Activated CD8-positive, alpha-beta T cell treated with anti-CD3 and anti-CD28 coated beads, Interleukin-2, amount 10 ng/mL, durations not matched to agents 7 days and 5 days (primary cell): ENCODE data around the gene NRXN3. TPM values are rescaled to one million over a fixed set of nuclear protein-coding genes. Genes with fewer than 3 reads are reported as not detected.

ENCODE experiments used
- ATAC-seq: fragments of 150-1000 bp; cut with Tn5 transposase; one replicate; pipeline ENCODE4 v1.10.0; 2021; ENCODE audit warnings: moderate library complexity
- CTCF ChIA-PET: fragments of 350-600 bp; sonication (Branson Sonifier 250); formaldehyde crosslinking; loops from one replicate; lab custom pipeline; 2021; ENCODE audit warnings: antibody characterized with exemption; lab: Charles Lee
- POLR2A ChIA-PET: fragments of 350-600 bp; sonication (Branson Sonifier 250); formaldehyde crosslinking; loops from one replicate; lab custom pipeline; 2021; ENCODE audit warnings: antibody characterized with exemption; lab: Charles Lee
- DNase-seq: peaks from one replicate; pipeline ENCODE4 v3.0.0-alpha.2; 2020
- H3K27ac Mint-ChIP-seq: one replicate; pipeline ENCODE4 v1.8.0; 2021; ENCODE audit warnings: mild to moderate bottlenecking, mixed read lengths
- H3K27me3 Mint-ChIP-seq: one replicate; pipeline ENCODE4 v1.8.0; 2021; ENCODE audit warnings: low read depth, mixed read lengths
- H3K36me3 Mint-ChIP-seq: one replicate; pipeline ENCODE4 v1.8.0; 2021; ENCODE audit warnings: low read depth, mixed read lengths
- H3K4me1 Mint-ChIP-seq: one replicate; pipeline ENCODE4 v1.8.0; 2021; ENCODE audit warnings: low read depth, mixed read lengths
- H3K4me3 Mint-ChIP-seq: one replicate; pipeline ENCODE4 v1.8.0; 2021; ENCODE audit warnings: mild to moderate bottlenecking, mixed read lengths
- H3K9me3 Mint-ChIP-seq: one replicate; pipeline ENCODE4 v1.8.0; 2022; ENCODE audit warnings: mixed read lengths; ENCODE audit not compliant: insufficient read depth
- total RNA-seq, 2 experiments: library from RNA; stranded (reverse); gene quantifications; one replicate each; pipeline ENCODE4 v1.2.3, GENCODE V29; 2021

Gene NRXN3
- total RNA-seq, 2 experiments from 2014 or later: not detected

DNA sequence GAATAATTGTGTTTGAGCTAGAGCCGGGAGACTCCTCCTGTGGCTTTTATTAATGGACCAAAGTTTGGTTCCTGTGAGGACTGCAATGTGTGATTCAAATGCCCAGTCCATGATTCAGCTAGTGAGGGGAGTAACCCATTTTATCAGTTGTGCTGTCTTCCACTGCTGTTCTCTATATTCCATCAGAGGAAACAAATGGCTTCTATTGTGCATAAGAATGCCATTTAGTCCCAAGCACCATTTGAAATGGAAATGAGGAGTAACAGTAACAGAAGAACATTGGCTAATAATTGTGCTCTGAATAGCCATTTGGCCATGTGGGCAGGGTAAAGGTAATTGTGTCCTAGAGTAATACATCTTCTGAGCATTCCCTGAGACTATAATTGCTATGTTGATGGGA, 1398.4 kb downstream of the NRXN3 start:
- ChIA-PET POLR2A (no interaction called here), CTCF (interaction anchor here (0.6 kb wide), 1 partner anchor 1105 kb away, joined by 3 read pairs; no protein-coding TSS in a partner anchor)
- H3K27ac Mint-ChIP-seq: no peak overlapping the region

DNA sequence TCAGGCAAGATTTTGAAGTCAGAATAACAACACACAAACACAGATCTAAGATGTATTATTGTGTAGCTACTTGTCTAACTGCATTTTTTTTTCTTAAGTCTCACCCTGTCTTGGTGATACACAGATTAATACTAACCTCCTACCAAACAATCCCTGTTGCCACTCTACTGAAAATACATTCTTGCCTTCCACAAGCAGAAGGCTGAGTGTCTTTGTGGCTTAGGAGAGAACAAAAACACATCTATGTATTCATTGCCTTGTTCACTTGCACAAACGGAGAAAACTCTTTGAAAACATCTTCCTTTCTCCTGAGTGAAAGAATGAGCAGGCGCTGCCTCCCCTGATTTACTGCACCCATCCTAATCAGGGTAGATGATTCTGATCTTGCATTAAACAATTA, 1398.9 kb downstream of the NRXN3 start:
- Mint-ChIP-seq H3K36me3 (no peaks in the 10 kb centered on the region), H3K9me3 (no peaks in the 10 kb centered on the region), H3K4me3 (no peak overlapping the region), H3K27ac (no peak overlapping the region), H3K27me3 (no peaks in the 10 kb centered on the region), H3K4me1 (no peaks in the 10 kb centered on the region)
- ChIA-PET POLR2A (no interaction called here), CTCF (no interaction called here)
- no peak for ATAC-seq
- DNase-seq: no peak

More for the DNA sequence above, 1398.4 kb downstream of the NRXN3 start:
- Mint-ChIP-seq H3K4me3 (no peak overlapping the region), H3K4me1 (no peaks in the 10 kb centered on the region), H3K9me3 (no peaks in the 10 kb centered on the region), H3K36me3 (no peaks in the 10 kb centered on the region), H3K27me3 (no peaks in the 10 kb centered on the region)
- ATAC-seq (no peak), DNase-seq (no peak)

DNA sequence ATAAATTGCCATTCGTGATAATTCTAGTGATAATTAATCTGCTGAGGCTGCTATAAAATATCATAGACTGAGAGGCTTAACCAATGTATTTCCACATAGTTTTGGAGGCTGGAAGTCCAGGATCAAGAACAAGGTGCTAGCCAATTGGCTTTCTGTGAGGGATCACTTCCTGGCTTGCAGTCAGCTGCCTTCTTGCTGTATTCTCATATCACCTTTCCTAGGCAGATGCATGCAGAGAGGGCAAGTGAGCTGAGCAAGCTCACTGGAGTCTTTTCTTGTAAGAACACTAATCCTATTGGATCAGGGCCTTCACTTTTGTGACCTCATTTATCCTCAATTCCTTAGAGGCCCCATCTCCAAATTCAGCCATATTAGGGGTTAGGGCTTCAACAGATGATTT, 1400.5 kb downstream of the NRXN3 start:
- ATAC-seq (no peak), DNase-seq (no peak)
- no peak overlapping the region for H3K27ac Mint-ChIP-seq
- no peaks in the 10 kb centered on the region for H3K27me3 Mint-ChIP-seq
- ChIA-PET CTCF (no interaction called here), POLR2A (no interaction called here)
- no peak overlapping the region for H3K4me3 Mint-ChIP-seq
- no peaks in the 10 kb centered on the region for H3K36me3 Mint-ChIP-seq
- no peaks in the 10 kb centered on the region for H3K4me1 Mint-ChIP-seq
- no peaks in the 10 kb centered on the region for H3K9me3 Mint-ChIP-seq

DNA sequence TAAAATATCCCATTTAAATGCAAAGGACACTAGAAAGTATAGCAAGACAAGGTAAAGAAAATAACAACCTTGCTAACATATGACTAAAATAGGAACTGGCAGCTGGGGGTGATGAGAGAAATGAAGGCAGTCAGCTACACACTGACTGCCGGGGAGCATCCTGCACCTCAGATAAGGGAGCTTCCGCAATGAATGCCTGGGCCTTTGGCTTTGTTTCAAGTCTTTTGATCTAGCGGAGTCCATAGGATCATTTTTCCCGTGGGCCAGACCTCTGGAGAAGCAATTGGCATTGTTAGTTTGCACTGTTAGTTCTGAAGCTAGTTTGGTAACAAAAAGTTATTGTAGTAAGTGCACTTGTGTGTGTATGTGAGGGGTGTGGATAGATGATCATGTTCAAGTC, 1401.2 kb downstream of the NRXN3 start:
- POLR2A ChIA-PET: no interaction called here
- ATAC-seq (no peak), DNase-seq (no peak)
- CTCF ChIA-PET: no interaction called here
- H3K9me3 Mint-ChIP-seq: no peaks in the 10 kb centered on the region
- H3K27ac Mint-ChIP-seq: no peak overlapping the region
- H3K27me3 Mint-ChIP-seq: no peaks in the 10 kb centered on the region
- no peak overlapping the region for H3K4me3 Mint-ChIP-seq
- no peaks in the 10 kb centered on the region for H3K4me1 Mint-ChIP-seq
- no peaks in the 10 kb centered on the region for H3K36me3 Mint-ChIP-seq

DNA sequence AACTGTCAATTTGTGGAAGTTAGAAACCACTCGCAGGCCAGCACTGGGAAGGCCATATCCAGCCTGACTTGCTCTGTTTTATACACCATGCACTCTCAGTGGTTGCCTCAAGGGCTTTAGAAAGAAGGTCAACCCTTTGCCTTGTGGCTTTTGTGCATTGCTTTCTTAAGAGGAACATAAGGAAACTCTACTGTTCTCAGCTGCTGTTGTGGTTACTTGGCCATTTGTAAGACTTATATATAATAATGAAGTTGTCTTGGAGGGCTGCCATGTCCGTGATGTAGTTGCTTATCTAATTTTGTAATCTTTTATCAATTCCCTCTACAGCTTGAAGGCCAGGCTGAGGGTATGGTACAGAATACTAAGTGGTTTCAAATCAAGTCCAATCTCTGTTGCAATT, 1403.3 kb downstream of the NRXN3 start:
- CTCF ChIA-PET: no interaction called here
- no peaks in the 10 kb centered on the region for H3K27me3 Mint-ChIP-seq
- POLR2A ChIA-PET: no interaction called here
- H3K4me3 Mint-ChIP-seq: no peak overlapping the region
- H3K36me3 Mint-ChIP-seq: no peaks in the 10 kb centered on the region
- ATAC-seq (no peak), DNase-seq (no peak)
- H3K9me3 Mint-ChIP-seq: no peaks in the 10 kb centered on the region
- no peak overlapping the region for H3K27ac Mint-ChIP-seq
- no peaks in the 10 kb centered on the region for H3K4me1 Mint-ChIP-seq

DNA sequence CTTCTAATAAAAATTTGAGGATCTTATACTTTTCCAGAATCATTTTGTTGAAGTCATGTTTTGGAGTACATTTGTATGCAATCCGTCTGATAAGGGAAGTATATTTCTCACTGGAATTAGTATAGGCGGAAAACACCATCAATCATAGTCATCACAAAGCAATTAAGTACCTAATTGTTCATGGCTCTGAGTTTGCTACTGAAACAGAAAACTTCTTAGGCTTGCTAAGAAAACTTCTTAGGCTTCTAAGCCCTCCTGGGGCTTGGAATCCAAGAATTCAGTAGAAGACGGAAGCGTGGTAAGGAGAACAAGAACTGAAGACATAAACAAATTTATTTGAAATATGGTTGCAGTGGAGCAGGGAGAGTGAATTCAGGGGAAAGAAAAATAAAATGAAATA, 1404.9 kb downstream of the NRXN3 start:
- Mint-ChIP-seq H3K36me3 (no peaks in the 10 kb centered on the region), H3K4me1 (no peaks in the 10 kb centered on the region), H3K27me3 (no peaks in the 10 kb centered on the region), H3K27ac (no peak overlapping the region), H3K9me3 (no peaks in the 10 kb centered on the region), H3K4me3 (no peak overlapping the region)
- DNase-seq (no peak), ATAC-seq (no peak)
- POLR2A ChIA-PET: no interaction called here
- CTCF ChIA-PET: no interaction called here

DNA sequence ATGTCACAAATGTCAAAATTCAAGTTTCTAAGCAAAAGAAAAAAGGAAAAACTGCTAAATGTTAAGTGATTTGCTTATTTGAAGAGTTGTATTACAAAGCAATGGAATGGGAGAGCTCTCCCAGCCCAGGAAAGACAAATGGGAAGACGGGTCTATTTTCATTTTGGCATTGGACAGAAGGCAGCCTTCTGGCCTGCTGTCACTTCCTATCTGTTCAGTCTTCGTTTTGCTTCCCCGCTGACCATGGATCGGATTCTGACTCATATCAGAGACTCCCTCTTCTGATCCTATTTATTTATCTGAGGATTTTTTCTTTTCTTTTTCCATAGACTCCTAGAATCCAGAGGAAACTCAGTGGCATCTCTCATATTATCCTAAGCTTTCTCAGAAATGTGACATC, 1406.3 kb downstream of the NRXN3 start:
- no peaks in the 10 kb centered on the region for H3K36me3 Mint-ChIP-seq
- H3K27me3 Mint-ChIP-seq: no peaks in the 10 kb centered on the region
- ATAC-seq (no peak), DNase-seq (no peak)
- ChIA-PET CTCF (no interaction called here), POLR2A (no interaction called here)
- H3K9me3 Mint-ChIP-seq: no peaks in the 10 kb centered on the region
- no peak overlapping the region for H3K27ac Mint-ChIP-seq
- H3K4me3 Mint-ChIP-seq: no peak overlapping the region
- no peaks in the 10 kb centered on the region for H3K4me1 Mint-ChIP-seq

DNA sequence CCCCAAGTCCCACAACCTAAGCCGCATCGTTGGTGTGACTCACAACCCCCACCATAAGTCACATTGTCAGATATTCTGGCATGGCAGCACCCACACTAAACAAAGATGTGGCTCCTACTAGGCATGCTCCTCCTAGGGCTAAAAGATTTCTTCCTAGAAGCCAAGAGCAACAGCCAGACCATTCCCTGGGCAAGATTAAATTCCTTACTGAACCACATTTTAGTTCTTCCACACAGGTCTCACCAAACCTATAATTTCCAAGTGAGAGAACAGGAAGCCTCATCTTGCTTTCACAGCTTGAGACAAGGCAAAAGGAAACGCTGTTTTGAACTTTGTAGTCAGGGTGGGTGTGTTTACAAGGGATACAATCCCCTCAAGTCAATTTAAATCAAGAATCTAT, 1408.3 kb downstream of the NRXN3 start:
- Mint-ChIP-seq H3K9me3 (no peaks in the 10 kb centered on the region), H3K36me3 (no peaks in the 10 kb centered on the region), H3K27ac (no peak overlapping the region), H3K27me3 (no peaks in the 10 kb centered on the region), H3K4me3 (no peak overlapping the region), H3K4me1 (no peaks in the 10 kb centered on the region)
- ChIA-PET POLR2A (no interaction called here), CTCF (no interaction called here)
- no peak for ATAC-seq
- no peak for DNase-seq

DNA sequence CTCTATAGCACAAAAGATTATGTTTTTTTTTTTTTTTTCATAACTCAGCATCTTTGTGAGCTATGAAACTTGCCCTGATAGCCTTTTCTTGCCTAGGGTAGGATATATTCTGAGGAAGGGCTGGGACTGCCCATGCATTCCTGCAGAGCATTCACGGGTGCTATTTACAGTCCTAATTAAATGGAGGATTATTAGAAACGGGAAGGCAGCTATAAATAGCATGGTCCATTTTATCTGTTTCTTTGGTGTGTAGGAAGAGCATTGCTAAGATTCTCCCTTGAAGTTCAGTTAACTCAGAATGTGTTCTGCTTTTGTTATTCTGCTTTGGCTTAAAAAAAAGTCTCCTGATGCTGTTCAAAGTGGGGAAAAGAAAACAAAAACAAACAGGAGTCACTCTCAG, 1410.2 kb downstream of the NRXN3 start:
- no peaks in the 10 kb centered on the region for H3K9me3 Mint-ChIP-seq

DNA sequence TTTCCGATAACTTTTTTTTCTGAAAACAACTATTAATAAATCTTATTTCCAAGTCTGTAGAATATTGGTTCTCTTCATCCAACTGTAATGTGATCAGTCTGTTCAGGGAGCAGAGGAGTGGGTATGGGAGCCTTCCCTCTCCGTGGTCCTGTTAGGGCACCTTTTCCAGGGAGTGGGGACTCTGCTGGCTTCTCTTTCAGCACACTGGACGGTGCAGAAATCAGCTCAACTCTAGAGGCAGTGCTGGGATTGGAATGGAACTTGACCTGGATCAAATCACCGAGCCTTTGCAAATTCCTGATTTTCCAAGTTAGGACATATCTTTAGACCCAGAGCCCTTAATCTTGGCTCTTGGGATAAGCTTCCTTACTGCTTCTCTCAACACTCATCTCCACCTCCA, 1410.7 kb downstream of the NRXN3 start:
- DNase-seq: no peak
- Mint-ChIP-seq H3K9me3 (peaks cover under 1% of the 10 kb centered on the region), H3K27me3 (no peaks in the 10 kb centered on the region), H3K4me1 (no peaks in the 10 kb centered on the region), H3K27ac (no peak overlapping the region), H3K36me3 (no peaks in the 10 kb centered on the region), H3K4me3 (no peak overlapping the region)
- ChIA-PET POLR2A (no interaction called here), CTCF (interaction anchor here (0.9 kb wide), 1 partner anchor 35 kb away, joined by 3 read pairs; no protein-coding TSS in a partner anchor)
- no peak for ATAC-seq

More for the DNA sequence above, 1410.2 kb downstream of the NRXN3 start:
- no peak for DNase-seq
- Mint-ChIP-seq H3K27me3 (no peaks in the 10 kb centered on the region), H3K36me3 (no peaks in the 10 kb centered on the region), H3K4me1 (no peaks in the 10 kb centered on the region), H3K27ac (no peak overlapping the region), H3K4me3 (no peak overlapping the region)
- POLR2A ChIA-PET: no interaction called here
- ATAC-seq: no peak
- CTCF ChIA-PET: no interaction called here

DNA sequence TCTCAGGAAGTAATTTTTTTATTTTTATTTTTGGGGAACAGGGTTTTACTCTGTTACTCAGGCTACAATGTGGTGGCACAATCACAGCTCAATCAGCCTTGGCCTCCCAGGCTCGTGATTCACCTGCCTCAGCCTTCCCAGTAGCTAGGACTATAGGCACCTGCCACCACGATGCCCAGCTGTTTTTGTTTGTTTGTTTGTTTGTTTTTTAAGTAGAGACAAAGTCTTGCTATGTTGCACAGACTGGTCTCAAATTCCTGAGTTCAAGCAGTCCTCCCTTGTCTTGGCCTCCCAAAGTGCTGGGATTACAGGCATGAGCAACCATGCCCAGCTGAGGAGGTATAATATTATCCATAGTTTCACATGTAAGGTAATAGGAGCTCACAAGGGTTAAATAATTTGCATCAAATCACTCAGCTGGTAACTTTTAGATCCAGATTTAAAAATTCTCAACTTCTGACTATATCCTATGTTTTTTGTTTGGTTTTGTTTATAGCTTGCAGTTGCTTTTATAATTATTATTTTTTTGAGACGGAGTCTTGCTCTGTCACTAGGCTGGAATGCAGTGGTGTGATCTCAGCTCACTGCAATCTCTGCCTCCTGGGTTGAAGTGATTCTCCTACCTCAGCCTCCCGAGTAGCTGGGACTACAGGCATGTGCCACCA, 1411.9 kb downstream of the NRXN3 start:
- ChIA-PET POLR2A (no interaction called here), CTCF (interaction anchor here (0.9 kb wide), 1 partner anchor 34 kb away, joined by 3 read pairs; no protein-coding TSS in a partner anchor)
- Mint-ChIP-seq H3K27ac (no peak overlapping the region), H3K4me1 (no peaks in the 10 kb centered on the region), H3K4me3 (no peak overlapping the region), H3K36me3 (no peaks in the 10 kb centered on the region), H3K27me3 (no peaks in the 10 kb centered on the region), H3K9me3 (peaks cover 5% of the 10 kb centered on the region)
- DNase-seq (no peak), ATAC-seq (no peak)

DNA sequence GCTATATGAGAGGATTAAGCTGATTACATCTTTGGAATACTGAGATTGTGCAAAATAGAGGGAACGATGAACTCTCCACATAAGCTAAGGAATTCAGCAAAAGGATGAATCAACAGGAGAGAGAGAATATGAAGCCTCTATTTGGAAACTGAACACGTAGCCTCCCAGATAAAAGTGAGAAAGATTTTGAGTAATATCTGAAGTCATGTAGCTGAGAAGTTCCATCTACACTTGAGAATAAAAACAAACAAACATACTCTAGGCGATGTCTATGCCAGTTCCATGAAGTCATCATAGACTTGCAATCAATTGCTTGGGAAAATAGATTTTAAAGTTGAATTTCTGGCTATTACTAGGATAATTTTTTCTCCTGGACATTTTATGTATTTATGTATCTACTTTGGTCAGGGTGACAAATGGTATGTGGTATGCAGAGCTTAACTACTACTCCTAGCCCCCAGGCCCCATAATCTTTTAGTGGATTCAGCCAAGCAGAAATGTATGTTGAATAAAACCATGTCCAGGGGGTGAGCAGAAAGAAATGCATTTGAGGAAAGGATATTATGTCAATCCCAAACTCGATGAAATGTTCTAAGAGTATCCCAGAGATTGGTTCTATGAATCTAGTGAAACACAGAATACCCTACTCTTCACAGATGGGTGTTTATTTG, 1413.7 kb downstream of the NRXN3 start:
- no peaks in the 10 kb centered on the region for H3K4me1 Mint-ChIP-seq
- no peak overlapping the region for H3K4me3 Mint-ChIP-seq
- POLR2A ChIA-PET: no interaction called here
- CTCF ChIA-PET: no interaction called here
- DNase-seq (no peak), ATAC-seq (no peak)
- peaks cover 5% of the 10 kb centered on the region for H3K9me3 Mint-ChIP-seq
- H3K27ac Mint-ChIP-seq: no peak overlapping the region
- no peaks in the 10 kb centered on the region for H3K36me3 Mint-ChIP-seq
- H3K27me3 Mint-ChIP-seq: no peaks in the 10 kb centered on the region
